ENCODE measurements around the gene OS9.

The OS9 gene

GRCh38 chr12:57724003-57724935, 30.3 kb downstream of the OS9 start:
- DNase-seq = no peak

GRCh38 chr12:57724936-57725740, 31.2 kb downstream of the OS9 start:
- no peak for DNase-seq

GRCh38 chr12:57725851-57726150, 31.9 kb downstream of the OS9 start:
- no peak for DNase-seq

- DNase-seq = peak; percentile 41
Observed at GRCh38 chr12:57726151-57726883, 32.4 kb downstream of the OS9 start.

GRCh38 chr12:57726884-57727757, 33.2 kb downstream of the OS9 start:
- no peak for DNase-seq

GRCh38 chr12:57727758-57728395, 33.9 kb downstream of the OS9 start:
- no peak for DNase-seq

GRCh38 chr12:57729321-57729844, 35.5 kb downstream of the OS9 start:
- no peak for DNase-seq

GRCh38 chr12:57730336-57731067, 36.6 kb downstream of the OS9 start:
- no peak for DNase-seq

- DNase-seq = no peak
Observed at GRCh38 chr12:57731411-57732080, 37.6 kb downstream of the OS9 start.

- DNase-seq = no peak
Observed at GRCh38 chr12:57732270-57732669, 38.3 kb downstream of the OS9 start.

- DNase-seq = no peak
Observed at GRCh38 chr12:57732726-57733593, 39.0 kb downstream of the OS9 start.

GRCh38 chr12:57733928-57734327, 40.0 kb downstream of the OS9 start:
- DNase-seq = no peak

GRCh38 chr12:57734591-57734990, 40.7 kb downstream of the OS9 start:
- DNase-seq = no peak

- DNase-seq = no peak
Observed at GRCh38 chr12:57735198-57735855, 41.4 kb downstream of the OS9 start.

GRCh38 chr12:57735952-57736740, 42.2 kb downstream of the OS9 start:
- peak; percentile 35 for DNase-seq

- DNase-seq = no peak
Observed at GRCh38 chr12:57736741-57737466, 43.0 kb downstream of the OS9 start.

Measured in midbrain (tissue), 1 donor.